Measurements from ENCODE around the gene SEMA5A.

DNA sequence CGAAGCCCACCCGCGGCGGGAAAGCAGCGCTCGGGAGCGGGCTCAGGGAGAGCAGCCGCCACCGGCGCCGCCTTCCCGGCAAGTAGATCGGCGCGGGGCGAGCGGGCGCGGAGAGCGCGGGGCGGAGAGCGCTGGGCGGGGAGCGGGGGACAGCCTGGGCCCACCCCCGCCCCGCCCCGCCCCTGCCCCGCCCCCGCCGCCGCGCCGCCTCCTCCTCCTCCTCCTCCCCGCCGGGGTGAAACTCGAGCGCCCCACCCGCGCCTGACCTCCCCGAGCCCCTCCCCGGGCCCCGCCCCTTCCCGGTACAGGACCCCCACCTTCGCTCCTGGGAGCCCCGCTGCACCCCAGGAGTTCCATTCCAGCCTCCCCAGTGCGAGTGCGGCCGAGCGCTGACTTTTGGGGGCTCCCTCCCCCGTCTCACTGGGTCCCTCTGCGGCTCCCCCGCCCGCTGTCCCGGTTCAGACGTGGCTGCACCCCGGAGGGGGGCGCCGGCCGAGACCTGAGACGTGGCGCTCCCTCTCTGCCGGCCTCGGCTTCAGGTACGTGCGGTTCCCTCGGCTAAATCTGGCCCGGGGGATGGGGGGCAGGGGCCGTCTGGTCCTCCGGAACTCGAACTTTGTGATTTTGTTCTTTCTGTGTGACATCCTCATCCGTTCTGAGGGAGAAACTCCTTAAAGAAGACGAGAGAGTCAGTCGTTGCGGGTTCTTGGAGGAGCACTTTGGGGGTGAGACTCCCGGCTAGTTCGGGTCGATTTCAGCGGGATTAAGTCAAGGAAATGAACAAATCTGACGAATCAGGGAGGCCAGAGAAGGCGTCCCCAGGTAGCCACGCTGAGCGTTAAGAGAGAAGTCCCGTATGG, at the start of gene SEMA5A:
- TF ChIP-seq, protein P1, sequence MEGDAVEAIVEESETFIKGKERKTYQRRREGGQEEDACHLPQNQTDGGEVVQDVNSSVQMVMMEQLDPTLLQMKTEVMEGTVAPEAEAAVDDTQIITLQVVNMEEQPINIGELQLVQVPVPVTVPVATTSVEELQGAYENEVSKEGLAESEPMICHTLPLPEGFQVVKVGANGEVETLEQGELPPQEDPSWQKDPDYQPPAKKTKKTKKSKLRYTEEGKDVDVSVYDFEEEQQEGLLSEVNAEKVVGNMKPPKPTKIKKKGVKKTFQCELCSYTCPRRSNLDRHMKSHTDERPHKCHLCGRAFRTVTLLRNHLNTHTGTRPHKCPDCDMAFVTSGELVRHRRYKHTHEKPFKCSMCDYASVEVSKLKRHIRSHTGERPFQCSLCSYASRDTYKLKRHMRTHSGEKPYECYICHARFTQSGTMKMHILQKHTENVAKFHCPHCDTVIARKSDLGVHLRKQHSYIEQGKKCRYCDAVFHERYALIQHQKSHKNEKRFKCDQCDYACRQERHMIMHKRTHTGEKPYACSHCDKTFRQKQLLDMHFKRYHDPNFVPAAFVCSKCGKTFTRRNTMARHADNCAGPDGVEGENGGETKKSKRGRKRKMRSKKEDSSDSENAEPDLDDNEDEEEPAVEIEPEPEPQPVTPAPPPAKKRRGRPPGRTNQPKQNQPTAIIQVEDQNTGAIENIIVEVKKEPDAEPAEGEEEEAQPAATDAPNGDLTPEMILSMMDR (IDR thresholded peaks at IDR 0.05) = no peak
- TF ChIP-seq POLR2AphosphoS5 (IDR thresholded peaks at IDR 0.05; ENCODE audit: insufficient read depth in 1 of 2, low read depth in 1 of 2) (peak in 1 of 2 donors; percentile 80), POLR2A (IDR thresholded peaks at IDR 0.05) (peak in 1 of 2 donors; percentile 73)
